Thyroid gland (tissue), 4 donors: Measurements from ENCODE around the gene PAXX.

Experiments
- CTCF ChIP-seq, 6 experiments: fragments of 200-600 bp in 3 of 6; fragments of 450-650 bp in 3 of 6; sonication (generic) in 3 of 6; IDR thresholded peaks; one replicate each; pipeline ENCODE4 v1.5.1; 2016 to 2019; ENCODE audit warnings: antibody characterized with exemption in 6 of 6, mild to moderate bottlenecking in 2 of 6, inconsistent platforms in 1 of 6, moderate library complexity in 1 of 6
- POLR2A ChIP-seq, 2 donors: fragments of 450-650 bp; IDR thresholded peaks; one replicate each; pipeline ENCODE4 v1.6.1; 2017; ENCODE audit warnings: antibody characterized with exemption in 2 of 2, mild to moderate bottlenecking in 2 of 2, moderate library complexity in 1 of 2

DNA sequence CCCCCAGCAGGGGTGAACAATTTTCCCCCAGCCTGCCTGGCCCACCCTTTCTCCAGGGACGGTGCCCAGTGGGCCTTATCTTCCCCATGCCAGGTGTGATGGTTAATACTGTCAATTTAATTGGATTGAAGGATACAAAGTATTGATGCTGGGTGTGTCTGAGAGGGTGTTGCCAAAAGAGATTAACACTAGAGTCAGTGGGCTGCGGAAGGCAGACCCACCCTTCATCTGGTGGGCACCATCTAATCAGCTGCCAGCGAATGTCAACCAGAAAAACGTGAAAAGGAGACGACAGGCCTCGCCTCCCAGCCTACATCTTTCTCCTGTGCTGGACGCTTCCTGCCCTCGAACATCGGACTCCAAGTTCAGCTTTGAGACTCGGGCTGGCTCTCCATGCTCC, 45.3 kb downstream of the PAXX start:
- TF ChIP-seq CTCF (IDR thresholded peaks at IDR 0.05), result no peak
- no peak for TF ChIP-seq POLR2A (IDR thresholded peaks at IDR 0.05)
